ENCODE results near the gene FOXD4L6. TPM values are rescaled to one million over a fixed set of nuclear protein-coding genes. Genes with fewer than 3 reads are reported as not detected.
"Not testable (repeated sequence)": the region's sequence is repeated elsewhere in the genome, so short reads cannot be mapped to it uniquely, and the experiment has no call there.

Gene FOXD4L6
- total RNA-seq, 1 experiment from 2014 or later: 0.54 TPM

GRCh38 chr9:41106472-41107116 is 21.9 kb downstream of the FOXD4L6 start:
- POLR2A ChIA-PET; H3K9me3 ChIP-seq (ENCODE audit: control insufficient read depth in 1 of 2, insufficient read depth in 1 of 2, low read depth in 1 of 2, low read length in 2 of 2); H3K36me3 ChIP-seq (ENCODE audit: control insufficient read depth in 1 of 2, insufficient read depth in 2 of 2, low read length in 2 of 2); ATAC-seq; H2AFZ ChIP-seq (ENCODE audit: low read depth, low read length, poor library complexity, severe bottlenecking); H3K4me2 ChIP-seq (ENCODE audit: low read length); H3K27me3 ChIP-seq (ENCODE audit: insufficient read depth, low read length); H3K4me3 ChIP-seq (replicated peaks in 1 of 2; ENCODE audit: low read depth in 1 of 2, low read length in 2 of 2); H3K4me1 ChIP-seq (ENCODE audit: control insufficient read depth in 1 of 2, insufficient read depth in 2 of 2, low read length in 2 of 2); H3K79me2 ChIP-seq (ENCODE audit: insufficient read depth, low read length); intact Hi-C loops (cut with micrococcal nuclease); H4K20me1 ChIP-seq (ENCODE audit: insufficient read depth); RAD21 ChIA-PET (ENCODE audit: low non-redundant PET in 1 of 2, low total read pairs in 2 of 2, uncharacterized antibody in 2 of 2, unreplicated experiment in 2 of 2); DNase-seq (ENCODE audit: low read depth, low spot score); CTCF ChIA-PET; H3K27ac ChIP-seq (ENCODE audit: low read depth, low read length); H3K9me2 ChIP-seq (ENCODE audit: insufficient read depth); BruUV-seq (replicated peaks); H3K9ac ChIP-seq (ENCODE audit: low read length): not testable (repeated sequence)

GRCh38 chr9:41105557-41106253 is 22.8 kb downstream of the FOXD4L6 start:
- POLR2A ChIA-PET; RAD21 ChIA-PET (ENCODE audit: low non-redundant PET in 1 of 2, low total read pairs in 2 of 2, uncharacterized antibody in 2 of 2, unreplicated experiment in 2 of 2); H3K9me2 ChIP-seq (ENCODE audit: insufficient read depth); H3K4me1 ChIP-seq (ENCODE audit: control insufficient read depth in 1 of 2, insufficient read depth in 2 of 2, low read length in 2 of 2); DNase-seq (ENCODE audit: low read depth, low spot score); BruUV-seq (replicated peaks); H3K79me2 ChIP-seq (ENCODE audit: insufficient read depth, low read length); H3K9me3 ChIP-seq (ENCODE audit: control insufficient read depth in 1 of 2, insufficient read depth in 1 of 2, low read depth in 1 of 2, low read length in 2 of 2); CTCF ChIA-PET; H3K27ac ChIP-seq (ENCODE audit: low read depth, low read length); H4K20me1 ChIP-seq (ENCODE audit: insufficient read depth); H2AFZ ChIP-seq (ENCODE audit: low read depth, low read length, poor library complexity, severe bottlenecking); H3K27me3 ChIP-seq (ENCODE audit: insufficient read depth, low read length); H3K4me2 ChIP-seq (ENCODE audit: low read length); H3K4me3 ChIP-seq (replicated peaks in 1 of 2; ENCODE audit: low read depth in 1 of 2, low read length in 2 of 2); ATAC-seq; H3K36me3 ChIP-seq (ENCODE audit: control insufficient read depth in 1 of 2, insufficient read depth in 2 of 2, low read length in 2 of 2); H3K9ac ChIP-seq (ENCODE audit: low read length); intact Hi-C loops (cut with micrococcal nuclease): not testable (repeated sequence)

GRCh38 chr9:41104542-41104941 is 23.9 kb downstream of the FOXD4L6 start:
- H4K20me1 ChIP-seq (ENCODE audit: insufficient read depth); H3K36me3 ChIP-seq (ENCODE audit: control insufficient read depth in 1 of 2, insufficient read depth in 2 of 2, low read length in 2 of 2); H3K4me2 ChIP-seq (ENCODE audit: low read length); ATAC-seq; H3K4me3 ChIP-seq (replicated peaks in 1 of 2; ENCODE audit: low read depth in 1 of 2, low read length in 2 of 2); intact Hi-C loops (cut with micrococcal nuclease); DNase-seq (ENCODE audit: low read depth, low spot score); POLR2A ChIA-PET; H3K79me2 ChIP-seq (ENCODE audit: insufficient read depth, low read length); H3K9me3 ChIP-seq (ENCODE audit: control insufficient read depth in 1 of 2, insufficient read depth in 1 of 2, low read depth in 1 of 2, low read length in 2 of 2); BruUV-seq (replicated peaks); RAD21 ChIA-PET (ENCODE audit: low non-redundant PET in 1 of 2, low total read pairs in 2 of 2, uncharacterized antibody in 2 of 2, unreplicated experiment in 2 of 2); H3K9ac ChIP-seq (ENCODE audit: low read length); CTCF ChIA-PET; H3K9me2 ChIP-seq (ENCODE audit: insufficient read depth); H3K27ac ChIP-seq (ENCODE audit: low read depth, low read length); H2AFZ ChIP-seq (ENCODE audit: low read depth, low read length, poor library complexity, severe bottlenecking); H3K4me1 ChIP-seq (ENCODE audit: control insufficient read depth in 1 of 2, insufficient read depth in 2 of 2, low read length in 2 of 2); H3K27me3 ChIP-seq (ENCODE audit: insufficient read depth, low read length): not testable (repeated sequence)

GRCh38 chr9:41100508-41100907 is 28.0 kb downstream of the FOXD4L6 start:
- POLR2A ChIA-PET: not testable (repeated sequence)

More at GRCh38 chr9:41100508-41100907, 28.0 kb downstream of the FOXD4L6 start:
- H3K27ac ChIP-seq (ENCODE audit: low read depth, low read length); H3K4me3 ChIP-seq (replicated peaks in 1 of 2; ENCODE audit: low read depth in 1 of 2, low read length in 2 of 2); CTCF ChIA-PET; ATAC-seq; intact Hi-C loops (cut with micrococcal nuclease); H3K27me3 ChIP-seq (ENCODE audit: insufficient read depth, low read length); H3K9me2 ChIP-seq (ENCODE audit: insufficient read depth); H3K36me3 ChIP-seq (ENCODE audit: control insufficient read depth in 1 of 2, insufficient read depth in 2 of 2, low read length in 2 of 2); RAD21 ChIA-PET (ENCODE audit: low non-redundant PET in 1 of 2, low total read pairs in 2 of 2, uncharacterized antibody in 2 of 2, unreplicated experiment in 2 of 2); H4K20me1 ChIP-seq (ENCODE audit: insufficient read depth); H3K9me3 ChIP-seq (ENCODE audit: control insufficient read depth in 1 of 2, insufficient read depth in 1 of 2, low read depth in 1 of 2, low read length in 2 of 2); H2AFZ ChIP-seq (ENCODE audit: low read depth, low read length, poor library complexity, severe bottlenecking); H3K9ac ChIP-seq (ENCODE audit: low read length); H3K4me1 ChIP-seq (ENCODE audit: control insufficient read depth in 1 of 2, insufficient read depth in 2 of 2, low read length in 2 of 2); H3K79me2 ChIP-seq (ENCODE audit: insufficient read depth, low read length); H3K4me2 ChIP-seq (ENCODE audit: low read length); DNase-seq (ENCODE audit: low read depth, low spot score); BruUV-seq (replicated peaks): not testable (repeated sequence)

Measured in HCT116 (cell line).